Measurements from ENCODE around the gene IGFBP4. TPM values are rescaled to one million over a fixed set of nuclear protein-coding genes. Genes with fewer than 3 reads are reported as not detected.

The IGFBP4 gene
- total RNA-seq, 2 donors from 2014 or later = 132 to 154 TPM

DNA sequence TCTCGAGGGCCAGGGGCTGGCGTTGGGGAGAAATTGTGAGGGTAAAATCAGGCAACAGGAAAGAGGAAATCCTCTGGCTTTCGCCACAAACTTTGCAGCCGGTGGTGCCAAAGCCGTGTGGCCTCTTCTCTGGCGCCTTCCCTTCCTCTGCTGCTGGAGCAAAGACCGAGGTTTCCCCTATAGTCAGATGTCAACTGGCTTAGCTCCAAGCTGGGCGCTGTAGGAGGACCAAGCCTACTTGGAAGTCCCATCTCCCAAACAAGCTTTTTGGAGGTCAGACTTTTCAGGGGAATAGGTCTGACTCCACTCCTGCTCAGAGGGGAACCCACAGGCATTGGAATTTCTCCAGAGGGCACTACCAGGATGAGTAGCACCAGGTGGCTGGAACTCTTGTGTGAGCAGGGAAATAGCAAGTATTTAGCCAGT, 5.0 kb downstream of the IGFBP4 start:
- Histone ChIP-seq H3K27me3 (replicated peaks; ENCODE audit: insufficient read depth) (no peaks in the 10 kb centered on the region), H3K4me3 (no peak overlapping the region), H3K36me3 (peaks cover 0 to 1% of the 10 kb centered on the region in 2 donors), H3K4me1 (replicated peaks) (peaks cover 9% of the 10 kb centered on the region), H3K27ac (peak overlapping the region; percentile 61), H3K9me3 (no peaks in the 10 kb centered on the region)
- intact Hi-C loops (cut with DNase I) = no loop called here
- no peak for DNase-seq (ENCODE audit: low spot score)
- WGBS = 19% methylated on average over 8 of the region's 8 CpGs
- TF ChIP-seq POLR2A (IDR thresholded peaks at IDR 0.05) (no peak), CTCF (IDR thresholded peaks at IDR 0.05) (no peak), POLR2AphosphoS5 (IDR thresholded peaks at IDR 0.05) (no peak)

- Histone ChIP-seq H3K27me3 (replicated peaks; ENCODE audit: insufficient read depth) (no peaks in the 10 kb centered on the region), H3K4me3 (no peak overlapping the region), H3K9me3 (no peaks in the 10 kb centered on the region), H3K27ac (peak overlapping the region; percentile 61), H3K36me3 (peaks cover 0 to 4% of the 10 kb centered on the region in 2 donors), H3K4me1 (replicated peaks) (peaks cover 9% of the 10 kb centered on the region)
- 26% methylated on average over 7 of the region's 7 CpGs for WGBS
- no peak for DNase-seq (ENCODE audit: low spot score)
- intact Hi-C loops (cut with DNase I) = no loop called here
- peak; percentile 41 for TF ChIP-seq POLR2AphosphoS5 (IDR thresholded peaks at IDR 0.05)
- TF ChIP-seq CTCF (IDR thresholded peaks at IDR 0.05) = no peak
- TF ChIP-seq POLR2A (IDR thresholded peaks at IDR 0.05) = peak; percentile 38
These were observed 5.5 kb downstream of the IGFBP4 start for GRCh38 chr17:40448639-40449261.

- Histone ChIP-seq H3K4me3 (no peak overlapping the region), H3K36me3 (peaks cover 0 to 4% of the 10 kb centered on the region in 2 donors), H3K9me3 (no peaks in the 10 kb centered on the region), H3K27ac (peak overlapping the region in 1 of 2 donors; percentile 61), H3K4me1 (replicated peaks) (peaks cover 9% of the 10 kb centered on the region), H3K27me3 (replicated peaks; ENCODE audit: insufficient read depth) (no peaks in the 10 kb centered on the region)
- TF ChIP-seq CTCF (IDR thresholded peaks at IDR 0.05) = peak in 3 of 4 experiments; percentile 30 to 47 (median 38)
- no peak for TF ChIP-seq POLR2A (IDR thresholded peaks at IDR 0.05)
- 75% methylated on average over 3 of the region's 3 CpGs for WGBS
- intact Hi-C loops (cut with DNase I) = no loop called here
- DNase-seq (ENCODE audit: low spot score) = no peak
These were observed 6.9 kb downstream of the IGFBP4 start for GRCh38 chr17:40450175-40450574.

DNA sequence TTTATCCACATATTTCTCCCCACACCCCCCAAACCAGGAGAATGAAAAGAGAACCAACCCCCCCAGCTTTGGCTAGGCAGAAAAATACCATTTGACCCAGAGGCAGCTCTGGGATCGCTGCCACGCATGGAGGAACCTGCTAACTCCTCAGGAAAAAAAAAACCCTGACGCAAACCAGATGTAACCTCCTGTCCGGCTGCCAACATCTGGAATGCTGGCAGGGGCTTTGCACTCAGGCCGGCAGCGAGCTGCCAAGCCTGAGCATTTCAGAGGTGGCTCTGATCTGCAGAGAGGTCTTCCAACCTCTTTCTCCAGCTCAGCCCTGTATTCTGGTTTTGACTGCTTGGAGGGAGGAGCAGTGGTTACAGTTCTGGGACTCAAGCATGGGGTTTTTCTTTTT, 8.2 kb downstream of the IGFBP4 start:
- DNase-seq (ENCODE audit: low spot score) = no peak
- intact Hi-C loops (cut with DNase I) = no loop called here
- Histone ChIP-seq H3K4me1 (replicated peaks) (peaks cover 9% of the 10 kb centered on the region), H3K27ac (peak overlapping the region; percentile 22 to 25), H3K9me3 (no peaks in the 10 kb centered on the region), H3K27me3 (replicated peaks; ENCODE audit: insufficient read depth) (no peaks in the 10 kb centered on the region), H3K36me3 (peaks cover 0 to 4% of the 10 kb centered on the region in 2 donors), H3K4me3 (no peak overlapping the region)
- TF ChIP-seq CTCF (IDR thresholded peaks at IDR 0.05) (no peak), POLR2A (IDR thresholded peaks at IDR 0.05) (no peak), POLR2AphosphoS5 (IDR thresholded peaks at IDR 0.05) (peak; percentile 36)
- 6% methylated on average over 6 of the region's 6 CpGs for WGBS

GRCh38 chr17:40452216-40452787, 9.1 kb downstream of the IGFBP4 start:
- Histone ChIP-seq H3K27me3 (replicated peaks; ENCODE audit: insufficient read depth) (no peaks in the 10 kb centered on the region), H3K4me1 (replicated peaks) (peaks cover 9% of the 10 kb centered on the region), H3K27ac (peak overlapping the region; percentile 22 to 48), H3K9me3 (no peaks in the 10 kb centered on the region), H3K36me3 (peaks cover 0 to 4% of the 10 kb centered on the region in 2 donors), H3K4me3 (no peak overlapping the region)
- WGBS = 63% methylated on average over 7 of the region's 7 CpGs
- no peak for DNase-seq (ENCODE audit: low spot score)
- no peak for TF ChIP-seq CTCF (IDR thresholded peaks at IDR 0.05)
- peak; percentile 6 for TF ChIP-seq POLR2AphosphoS5 (IDR thresholded peaks at IDR 0.05)
- intact Hi-C loops (cut with DNase I) = no loop called here
